Epithelial cell of esophagus (primary cell): ENCODE results near the gene ZFP92.
A peak's percentile ranks its signal among the peaks of the same experiment; 100 is the strongest.

ENCODE experiments used
- DNase-seq: peaks from one replicate; pipeline ENCODE4 v3.0.0; 2010; ENCODE audit warnings: low read depth
- H3K4me3 ChIP-seq: 2 replicates; pipeline ENCODE4 v1.5.1; 2011; ENCODE audit warnings: mild to moderate bottlenecking, low read length, control low read depth
- CTCF ChIP-seq: IDR thresholded peaks from 2 replicates; pipeline ENCODE4 v1.5.1; 2011; ENCODE audit warnings: low read depth, mild to moderate bottlenecking, low read length, control low read depth, inconsistent platforms; ENCODE audit not compliant: insufficient read depth; ENCODE audit errors: missing control alignments

ZFP92 gene

GRCh38 chrX:153445856-153446635 is 34.8 kb downstream of the ZFP92 start, which contains the start of gene TREX2:
Gene TREX2 (minus strand): TSS chrX:153446056. CDS start chrX:153445430, 626 bp downstream.
- no peak for DNase-seq
- no peak within 1 kb of the TSS for H3K4me3 ChIP-seq
- TF ChIP-seq CTCF, result no peak

DNA sequence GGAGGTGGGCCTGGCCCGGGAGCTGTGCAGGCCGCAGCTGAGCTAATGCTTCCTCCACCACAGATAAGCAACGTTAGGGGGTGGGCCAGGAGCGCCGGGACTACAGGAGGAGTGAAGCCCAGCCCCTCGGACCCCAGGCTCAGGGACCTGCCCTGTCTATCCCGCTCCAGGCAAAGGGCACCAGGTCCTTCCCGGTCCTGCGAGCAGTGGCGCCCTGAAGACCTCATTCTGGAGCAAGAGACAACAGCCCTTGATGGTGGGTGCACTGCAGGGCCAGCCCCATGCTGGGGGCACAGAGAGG is 35.3 kb downstream of the ZFP92 start:
- no peak overlapping the region for H3K4me3 ChIP-seq
- DNase-seq, result no peak
- no peak for TF ChIP-seq CTCF

- DNase-seq, result peak; percentile 8
- H3K4me3 ChIP-seq, result no peak overlapping the region
- no peak for TF ChIP-seq CTCF
Observed at GRCh38 chrX:153446950-153447580, 35.8 kb downstream of the ZFP92 start.

- DNase-seq, result no peak
- H3K4me3 ChIP-seq, result no peak overlapping the region
- TF ChIP-seq CTCF, result no peak
Observed at GRCh38 chrX:153447581-153447960, 36.3 kb downstream of the ZFP92 start.

DNA sequence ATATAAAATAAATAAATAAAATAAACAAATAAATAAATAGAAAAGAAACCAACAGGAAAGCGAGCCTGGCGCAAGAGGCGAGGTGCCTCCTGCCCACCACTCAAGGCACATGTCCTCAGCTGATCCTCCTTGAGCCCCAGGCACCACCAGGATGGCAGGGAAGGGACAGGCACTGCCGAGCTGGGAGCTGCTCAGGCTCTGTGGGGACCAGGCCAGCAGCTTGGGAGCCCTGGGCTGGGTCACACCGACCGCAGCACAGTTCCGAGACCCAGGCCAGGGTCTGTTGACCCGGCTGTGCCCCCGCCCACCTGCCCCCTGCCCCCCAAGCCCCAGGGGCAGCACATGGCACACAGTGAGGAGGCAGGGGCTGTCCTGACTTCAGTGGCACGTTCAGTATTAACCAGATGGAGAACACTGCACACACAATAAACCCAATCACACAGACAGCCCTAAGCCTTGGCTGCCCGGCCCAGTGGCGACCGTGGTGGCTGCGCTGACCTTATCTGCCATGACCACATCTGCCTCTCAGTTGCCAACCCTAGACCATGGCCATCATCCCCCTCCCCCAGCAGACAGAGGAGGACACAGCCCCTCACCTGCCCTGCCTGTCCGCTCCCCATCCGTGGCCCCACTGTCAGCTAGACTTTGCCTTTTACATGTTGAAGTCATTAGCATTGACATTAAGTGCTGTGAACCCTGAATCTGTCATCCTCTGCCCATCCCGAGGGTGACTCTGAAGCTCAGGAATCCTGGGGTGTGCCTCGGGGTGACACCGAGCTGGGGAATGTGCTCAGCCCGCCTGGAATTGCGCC is 37.5 kb downstream of the ZFP92 start:
- TF ChIP-seq CTCF, result no peak
- H3K4me3 ChIP-seq, result no peak overlapping the region
- DNase-seq, result peak; percentile 5

DNA sequence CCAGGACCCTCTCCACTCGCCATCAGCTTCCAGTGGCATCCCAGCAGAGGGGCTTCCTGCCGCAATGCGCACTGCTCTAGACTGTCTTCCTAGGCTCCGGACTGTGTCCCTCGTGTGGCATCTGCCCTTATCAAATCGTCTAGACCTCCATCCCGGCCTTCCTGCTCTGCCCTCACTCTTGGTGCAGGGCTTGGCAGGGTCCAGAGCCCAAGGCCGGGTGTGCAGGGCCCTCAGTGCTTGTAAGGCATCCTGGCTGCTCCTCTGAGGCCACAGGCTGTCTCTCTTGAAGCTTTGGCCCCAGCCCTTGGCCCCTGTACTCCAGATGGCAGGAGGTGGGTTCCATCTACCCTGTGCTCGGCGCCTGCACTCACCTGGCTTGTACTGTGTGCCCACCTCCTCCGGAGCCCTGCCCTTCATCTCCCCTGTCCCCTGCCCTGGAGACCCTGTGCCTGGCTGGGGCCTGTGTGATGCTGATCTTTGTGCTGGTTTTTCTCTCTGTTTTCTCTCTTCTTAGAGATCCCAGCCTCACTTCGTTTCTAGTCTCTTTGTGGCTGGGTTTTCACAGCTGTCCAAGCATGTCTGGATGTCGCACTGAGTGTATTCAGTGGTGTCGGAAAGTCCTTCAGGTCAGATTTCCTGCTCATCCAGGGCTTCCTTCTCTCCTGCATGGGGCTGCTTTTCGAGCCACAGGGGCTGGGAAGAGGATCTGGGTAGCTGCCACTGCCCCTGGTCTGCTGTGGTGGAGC is 38.3 kb downstream of the ZFP92 start:
- no peak overlapping the region for H3K4me3 ChIP-seq
- no peak for DNase-seq
- no peak for TF ChIP-seq CTCF
